CD14-positive monocyte (primary cell): ENCODE results near the gene CTCFL. TPM values are rescaled to one million over a fixed set of nuclear protein-coding genes. Genes with fewer than 3 reads are reported as not detected.

Experiments used
- DNase-seq, 3 donors: peaks; one replicate each; pipeline ENCODE4 v3.0.0-alpha.2; 2011 to 2022
- H2AFZ ChIP-seq: 2 replicates; pipeline ENCODE4 v1.6.0; 2012; ENCODE audit warnings: mild to moderate bottlenecking, low read depth, low read length, inconsistent platforms; ENCODE audit not compliant: insufficient read depth, poor library complexity, severe bottlenecking
- H3K27ac ChIP-seq, 2 donors: 1 replicate in 1 of 2; 2 replicates in 1 of 2; pipeline ENCODE4 v1.5.1; 2012 to 2013; ENCODE audit warnings: low read length in 2 of 2, control low read depth in 1 of 2, inconsistent platforms in 1 of 2, low read depth in 1 of 2, mild to moderate bottlenecking in 1 of 2
- H3K27me3 ChIP-seq, 2 donors: one replicate each; pipeline versions ENCODE4 v1.6.0 to v1.6.1; 2011 to 2013; ENCODE audit warnings: low read length in 2 of 2; ENCODE audit not compliant: control insufficient read depth in 2 of 2, insufficient read depth in 2 of 2
- H3K36me3 ChIP-seq, 2 donors: replicated peaks in 1 of 2; 1 replicate in 1 of 2; 2 replicates in 1 of 2; pipeline versions ENCODE4 v1.5.1 to v1.6.1; 2012 to 2013; ENCODE audit warnings: low read length in 2 of 2, control low read depth in 1 of 2, inconsistent platforms in 1 of 2, mild to moderate bottlenecking in 1 of 2; ENCODE audit not compliant: insufficient read depth in 2 of 2, control insufficient read depth in 1 of 2
- H3K4me1 ChIP-seq, 2 donors: 1 replicate in 1 of 2; 2 replicates in 1 of 2; pipeline versions ENCODE4 v1.5.1 to v1.6.1; 2012 to 2013; ENCODE audit warnings: low read length in 2 of 2, control low read depth in 1 of 2, inconsistent platforms in 1 of 2, mild to moderate bottlenecking in 1 of 2, moderate library complexity in 1 of 2; ENCODE audit not compliant: insufficient read depth in 2 of 2, control insufficient read depth in 1 of 2
- H3K4me2 ChIP-seq: replicated peaks from 2 replicates; pipeline ENCODE3; 2012; ENCODE audit warnings: low read length, moderate library complexity, mild to moderate bottlenecking; ENCODE audit not compliant: poor library complexity, severe bottlenecking; ENCODE audit errors: extremely low read depth
- H3K4me3 ChIP-seq, 3 experiments: fragments of 200-600 bp in 1 of 3; sonication (generic) in 1 of 3; replicated peaks in 1 of 3; 1 replicate in 2 of 3; 2 replicates in 1 of 3; pipeline ENCODE4 v1.5.1; 2011 to 2013; ENCODE audit warnings: low read length in 3 of 3, mild to moderate bottlenecking in 3 of 3, control low read depth in 2 of 3, low read depth in 2 of 3, inconsistent platforms in 1 of 3, moderate library complexity in 1 of 3
- H3K79me2 ChIP-seq: 2 replicates; pipeline ENCODE4 v1.6.0; 2012; ENCODE audit warnings: mild to moderate bottlenecking, control low read depth, inconsistent platforms, low read length, moderate library complexity; ENCODE audit not compliant: insufficient read depth
- H3K9ac ChIP-seq: 2 replicates; pipeline ENCODE4 v1.6.0; 2017; ENCODE audit warnings: low read length, mild to moderate bottlenecking; ENCODE audit not compliant: insufficient read depth, poor library complexity, severe bottlenecking
- H3K9me3 ChIP-seq, 2 donors: replicated peaks in 1 of 2; 1 replicate in 1 of 2; 2 replicates in 1 of 2; pipeline versions ENCODE4 v1.5.1 to v1.6.1; 2012 to 2013; ENCODE audit warnings: low read length in 2 of 2, control low read depth in 1 of 2; ENCODE audit not compliant: control insufficient read depth in 1 of 2, insufficient read depth in 1 of 2
- H4K20me1 ChIP-seq: 2 replicates; pipeline ENCODE4 v1.6.0; 2012; ENCODE audit warnings: mild to moderate bottlenecking, low read length, control low read depth, moderate library complexity; ENCODE audit not compliant: insufficient read depth
- H3K27ac Mint-ChIP-seq, 7 donors: one replicate each; pipeline ENCODE4 v1.8.0; 2020; ENCODE audit warnings: mild to moderate bottlenecking in 7 of 7, mixed read lengths in 7 of 7, moderate library complexity in 6 of 7, inconsistent platforms in 2 of 7
- H3K27me3 Mint-ChIP-seq, 3 donors: one replicate each; pipeline ENCODE4 v1.8.0; 2021 to 2022; ENCODE audit warnings: low read depth in 3 of 3, mild to moderate bottlenecking in 3 of 3, mixed read lengths in 3 of 3, moderate library complexity in 3 of 3, inconsistent platforms in 1 of 3
- H3K36me3 Mint-ChIP-seq, 2 donors: one replicate each; pipeline ENCODE4 v1.8.0; 2020; ENCODE audit warnings: mixed read lengths in 2 of 2, inconsistent platforms in 1 of 2, mild to moderate bottlenecking in 1 of 2
- H3K4me1 Mint-ChIP-seq: one replicate; pipeline ENCODE4 v1.8.0; 2020; ENCODE audit warnings: mild to moderate bottlenecking, mixed read lengths
- H3K4me3 Mint-ChIP-seq, 2 donors: one replicate each; pipeline ENCODE4 v1.8.0; 2020; ENCODE audit warnings: mild to moderate bottlenecking in 2 of 2, mixed read lengths in 2 of 2, moderate library complexity in 1 of 2
- H3K9me3 Mint-ChIP-seq, 7 donors: one replicate each; pipeline ENCODE4 v1.8.0; 2020 to 2022; ENCODE audit warnings: mixed read lengths in 7 of 7, mild to moderate bottlenecking in 6 of 7, moderate library complexity in 6 of 7, inconsistent platforms in 2 of 7
- CTCF ChIP-seq: fragments of 200-600 bp; IDR thresholded peaks from one replicate; pipeline ENCODE4 v1.8.0; 2022; ENCODE audit warnings: antibody characterized with exemption, mild to moderate bottlenecking
- WGBS: methylation state at CpG from one replicate; pipeline ENCODE4 v1.1.5; 2013; ENCODE audit warnings: missing lambda C conversion rate; ENCODE audit not compliant: insufficient coverage; 5-methylcytosine and 5-hydroxymethylcytosine counted together
- intact Hi-C, 2 donors: fragments of 100-400 bp; cut with micrococcal nuclease; formaldehyde crosslinking; loops; one replicate each; pipeline versions ENCODE4 v1.15.0 to v1.15.1; 2023
- polyA plus RNA-seq, 3 donors: library from polyadenylated mRNA; depleted of rRNA in 1 of 3; unstranded in 2 of 3; stranded (reverse) in 1 of 3; fragments of 300-500 nt in 2 of 3; fragments of >200 nt in 1 of 3; fragmentation: Illumina TruSeq in 2 of 3; gene quantifications; 1 replicate in 2 of 3; 2 replicates in 1 of 3; pipeline ENCODE4 v1.2.3, GENCODE V29; 2012 to 2021

The CTCFL gene
- polyA plus RNA-seq, 3 donors = not detected

GRCh38 chr20:57568960-57569359 lies 44.0 kb upstream of the CTCFL start:
- Mint-ChIP-seq H3K27ac (no peak overlapping the region), H3K4me3 (peak overlapping the region in 1 of 2 donors; percentile 12), H3K27me3 (peaks cover 18 to 31% (median 30%) of the 10 kb centered on the region in 3 donors), H3K9me3 (no peaks in the 10 kb centered on the region), H3K4me1 (no peaks in the 10 kb centered on the region), H3K36me3 (no peaks in the 10 kb centered on the region)
- no peak overlapping the region for H3K4me3 ChIP-seq
- H4K20me1 ChIP-seq = no peaks in the 10 kb centered on the region
- H3K27me3 ChIP-seq = peaks cover 2 to 6% of the 10 kb centered on the region in 2 donors
- H3K4me2 ChIP-seq = no peak overlapping the region
- 97% methylated on average over 11 of the region's 12 CpGs for WGBS
- H3K9ac ChIP-seq = no peak overlapping the region
- DNase-seq = no peak
- no peak overlapping the region for H2AFZ ChIP-seq
- intact Hi-C loops = no loop called here
- no peaks in the 10 kb centered on the region for H3K9me3 ChIP-seq
- no peaks in the 10 kb centered on the region for H3K4me1 ChIP-seq
- no peak overlapping the region for H3K27ac ChIP-seq
- H3K36me3 ChIP-seq = no peaks in the 10 kb centered on the region
- H3K79me2 ChIP-seq = no peaks in the 10 kb centered on the region
- TF ChIP-seq CTCF = no peak

GRCh38 chr20:57568088-57568896 lies 43.4 kb upstream of the CTCFL start:
- H2AFZ ChIP-seq = no peak overlapping the region
- no peaks in the 10 kb centered on the region for H3K79me2 ChIP-seq
- Mint-ChIP-seq H3K4me3 (peak overlapping the region in 1 of 2 donors; percentile 12), H3K27me3 (peaks cover 16 to 27% (median 25%) of the 10 kb centered on the region in 3 donors), H3K36me3 (no peaks in the 10 kb centered on the region), H3K9me3 (no peaks in the 10 kb centered on the region), H3K27ac (no peak overlapping the region), H3K4me1 (no peaks in the 10 kb centered on the region)
- 80% methylated on average over 12 of the region's 13 CpGs for WGBS
- H4K20me1 ChIP-seq = no peaks in the 10 kb centered on the region
- H3K36me3 ChIP-seq = no peaks in the 10 kb centered on the region
- H3K27me3 ChIP-seq = peaks cover 0 to 4% of the 10 kb centered on the region in 2 donors
- H3K27ac ChIP-seq = no peak overlapping the region
- H3K4me2 ChIP-seq = no peak overlapping the region
- no peaks in the 10 kb centered on the region for H3K4me1 ChIP-seq
- TF ChIP-seq CTCF = no peak
- H3K9me3 ChIP-seq = no peaks in the 10 kb centered on the region
- H3K9ac ChIP-seq = no peak overlapping the region
- intact Hi-C loops = no loop called here
- no peak overlapping the region for H3K4me3 ChIP-seq
- no peak for DNase-seq
